Esophagus squamous epithelium (tissue), 5 donors: ENCODE measurements around the gene OR6Y1. TPM values are rescaled to one million over a fixed set of nuclear protein-coding genes. Genes with fewer than 3 reads are reported as not detected.

Source experiments
- DNase-seq: peaks from one replicate; lab custom pipeline; 2025; lab: John Stamatoyannopoulos, UW
- H3K27ac ChIP-seq, 4 donors: fragments of 200-600 bp; sonication (generic); one replicate each; pipeline ENCODE4 v1.5.1; 2016 to 2019; ENCODE audit warnings: mild to moderate bottlenecking in 1 of 4
- H3K27me3 ChIP-seq, 4 donors: fragments of 200-600 bp; sonication (generic); 1 replicate in 3 of 4; 2 replicates in 1 of 4; pipeline versions ENCODE4 v1.5.1 to v1.6.0; 2017 to 2021; ENCODE audit warnings: antibody characterized with exemption in 1 of 4
- H3K36me3 ChIP-seq, 3 donors: fragments of 200-600 bp; sonication (generic); one replicate each; pipeline ENCODE4 v1.5.1; 2016 to 2019
- H3K4me1 ChIP-seq, 3 donors: fragments of 200-600 bp; sonication (generic); one replicate each; pipeline ENCODE4 v1.5.1; 2017 to 2019
- H3K4me3 ChIP-seq, 4 donors: fragments of 200-600 bp; sonication (generic); 1 replicate in 3 of 4; 2 replicates in 1 of 4; pipeline ENCODE4 v1.5.1; 2016 to 2019; ENCODE audit warnings: mild to moderate bottlenecking in 2 of 4, moderate library complexity in 1 of 4
- H3K9me3 ChIP-seq, 3 donors: fragments of 200-600 bp; sonication (generic); one replicate each; pipeline ENCODE4 v1.5.1; 2016 to 2019
- CTCF ChIP-seq, 6 experiments: fragments of 450-650 bp in 4 of 6; fragments of 200-600 bp in 2 of 6; sonication (generic) in 2 of 6; IDR thresholded peaks; one replicate each; pipeline ENCODE4 v1.5.1; 2016 to 2019; ENCODE audit warnings: antibody characterized with exemption in 6 of 6, mild to moderate bottlenecking in 4 of 6, moderate library complexity in 4 of 6
- POLR2A ChIP-seq, 4 donors: fragments of 450-650 bp; IDR thresholded peaks; one replicate each; pipeline ENCODE4 v1.6.1; 2017; ENCODE audit warnings: antibody characterized with exemption in 4 of 4, mild to moderate bottlenecking in 4 of 4, moderate library complexity in 3 of 4
- WGBS, 2 donors: methylation state at CpG; one replicate each; pipeline ENCODE4 v1.1.5; 2018; 5-methylcytosine and 5-hydroxymethylcytosine counted together
- intact Hi-C: fragments of 100-400 bp; cut with DNase I; formaldehyde crosslinking; loops from one replicate; pipeline ENCODE4 v1.15.0; 2022
- total RNA-seq, 4 donors: library from RNA; depleted of rRNA; stranded (reverse); fragments of >200 nt; gene quantifications; one replicate each; pipeline ENCODE4 v1.1.0, GENCODE V29; 2016
- donor health status: DM: yes; HTN: yes; CAD: no.

OR6Y1 gene
- total RNA-seq, 4 donors from 2014 or later, result not detected

GRCh38 chr1:158559696-158560095, 5.5 kb upstream of the OR6Y1 start:
- WGBS, 2 donors, result 53 to 80% methylated on average over 1 of the region's 1 CpG
- DNase-seq, result no peak
- Histone ChIP-seq H3K27me3 (no peaks in the 10 kb centered on the region), H3K4me3 (no peak overlapping the region), H3K4me1 (no peaks in the 10 kb centered on the region), H3K9me3 (no peaks in the 10 kb centered on the region), H3K36me3 (no peaks in the 10 kb centered on the region), H3K27ac (no peak overlapping the region)
- TF ChIP-seq POLR2A (IDR thresholded peaks at IDR 0.05) (no peak), CTCF (IDR thresholded peaks at IDR 0.05) (no peak)
- intact Hi-C loops, result no loop called here

GRCh38 chr1:158552296-158552695, 1.9 kb downstream of the OR6Y1 start:
- Histone ChIP-seq H3K27me3 (no peaks in the 10 kb centered on the region), H3K4me3 (no peak overlapping the region), H3K9me3 (no peaks in the 10 kb centered on the region), H3K4me1 (no peaks in the 10 kb centered on the region), H3K36me3 (no peaks in the 10 kb centered on the region), H3K27ac (no peak overlapping the region)
- intact Hi-C loops, result no loop called here
- DNase-seq, result no peak
- TF ChIP-seq POLR2A (IDR thresholded peaks at IDR 0.05) (no peak), CTCF (IDR thresholded peaks at IDR 0.05) (no peak)
- 40 to 78% methylated on average over 1 of the region's 1 CpG for WGBS, 2 donors

GRCh38 chr1:158547533-158547932, 6.7 kb downstream of the OR6Y1 start:
- no peaks in the 10 kb centered on the region for H3K36me3 ChIP-seq
- H3K27ac ChIP-seq, result no peak overlapping the region
- H3K27me3 ChIP-seq, result no peaks in the 10 kb centered on the region
- no peaks in the 10 kb centered on the region for H3K9me3 ChIP-seq
- H3K4me1 ChIP-seq, result no peaks in the 10 kb centered on the region
- DNase-seq, result no peak
- H3K4me3 ChIP-seq, result no peak overlapping the region
- WGBS, 2 donors, result 87 to 100% methylated on average over 2 of the region's 2 CpGs
- TF ChIP-seq CTCF (IDR thresholded peaks at IDR 0.05) (no peak), POLR2A (IDR thresholded peaks at IDR 0.05) (no peak)
- intact Hi-C loops, result no loop called here

- H3K4me3 ChIP-seq, result no peak overlapping the region
- intact Hi-C loops, result no loop called here
- DNase-seq, result no peak
- 85 to 88% methylated on average over 2 of the region's 2 CpGs for WGBS, 2 donors
- no peaks in the 10 kb centered on the region for H3K36me3 ChIP-seq
- no peaks in the 10 kb centered on the region for H3K9me3 ChIP-seq
- TF ChIP-seq CTCF (IDR thresholded peaks at IDR 0.05) (no peak), POLR2A (IDR thresholded peaks at IDR 0.05) (no peak)
- no peaks in the 10 kb centered on the region for H3K4me1 ChIP-seq
- H3K27ac ChIP-seq, result no peak overlapping the region
- no peaks in the 10 kb centered on the region for H3K27me3 ChIP-seq
Measured at GRCh38 chr1:158537609-158538008, 16.6 kb downstream of the OR6Y1 start.

- H3K36me3 ChIP-seq, result no peaks in the 10 kb centered on the region
- 34 to 54% methylated on average over 4 to 5 of the region's 5 CpGs for WGBS, 2 donors
- TF ChIP-seq POLR2A (IDR thresholded peaks at IDR 0.05), result no peak
- TF ChIP-seq CTCF (IDR thresholded peaks at IDR 0.05), result no peak
- no peaks in the 10 kb centered on the region for H3K9me3 ChIP-seq
- intact Hi-C loops, result no loop called here
- no peaks in the 10 kb centered on the region for H3K27me3 ChIP-seq
- no peak overlapping the region for H3K4me3 ChIP-seq
- DNase-seq, result no peak
- H3K4me1 ChIP-seq, result no peaks in the 10 kb centered on the region
- H3K27ac ChIP-seq, result no peak overlapping the region
Measured at GRCh38 chr1:158534496-158534895, 19.7 kb downstream of the OR6Y1 start.
